ENCODE measurements around the gene PIGN.

GRCh38 chr18:62138461-62139235 is 48.2 kb downstream of the PIGN start:
- no peak for TF ChIP-seq CTCF (IDR thresholded peaks at IDR 0.05)
- TF ChIP-seq POLR2AphosphoS5 (IDR thresholded peaks at IDR 0.05) = no peak
- no peak for TF ChIP-seq POLR2A (IDR thresholded peaks at IDR 0.05; ENCODE audit: low read depth)

All from esophagus muscularis mucosa (tissue), 3 donors.